ENCODE measurements around the gene UBL4B.

Gene UBL4B

DNA sequence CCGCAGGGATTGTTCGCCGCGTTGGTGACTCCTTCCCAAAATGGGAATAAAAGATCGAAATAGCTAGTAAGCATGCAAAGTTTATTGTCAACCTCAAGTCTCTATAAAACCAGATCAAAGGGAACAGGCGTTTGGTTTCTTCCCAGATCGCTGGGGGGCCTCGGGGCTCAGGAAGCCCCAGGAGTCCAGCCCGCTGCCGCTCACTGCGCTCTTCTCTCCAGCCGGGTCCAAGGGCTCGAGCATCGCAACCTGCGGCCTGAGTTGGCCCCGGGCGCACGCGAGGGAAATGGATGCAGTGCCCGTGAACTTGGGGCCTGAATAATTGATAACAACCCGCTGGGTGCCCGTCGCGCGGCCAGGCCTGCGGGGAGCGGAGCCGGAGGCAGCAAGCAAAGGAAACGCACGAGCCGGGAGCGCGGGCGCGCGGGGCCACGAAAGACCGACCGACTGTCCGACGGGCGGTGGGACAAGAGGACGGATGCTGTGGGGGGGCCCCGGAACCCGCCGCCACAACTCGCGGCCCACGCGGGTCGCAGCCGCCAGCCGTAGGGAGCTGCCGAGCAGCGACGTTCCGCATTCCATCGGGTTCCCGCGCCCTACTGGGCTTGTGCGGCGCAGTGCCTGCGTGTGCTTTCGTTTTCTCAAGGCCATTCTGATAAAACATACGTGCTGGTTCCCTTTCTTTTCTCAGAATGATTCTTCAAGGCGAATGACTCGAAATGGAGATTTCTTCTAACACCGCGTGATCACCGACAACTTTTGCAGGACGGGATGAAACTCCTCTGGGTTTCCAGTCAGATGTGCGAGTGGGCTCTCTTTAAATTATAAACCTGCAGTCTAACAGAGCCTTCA lies 27.8 kb upstream of the UBL4B start:
- DNase-seq (ENCODE audit: low read depth in 2 of 2), result no peak

DNA sequence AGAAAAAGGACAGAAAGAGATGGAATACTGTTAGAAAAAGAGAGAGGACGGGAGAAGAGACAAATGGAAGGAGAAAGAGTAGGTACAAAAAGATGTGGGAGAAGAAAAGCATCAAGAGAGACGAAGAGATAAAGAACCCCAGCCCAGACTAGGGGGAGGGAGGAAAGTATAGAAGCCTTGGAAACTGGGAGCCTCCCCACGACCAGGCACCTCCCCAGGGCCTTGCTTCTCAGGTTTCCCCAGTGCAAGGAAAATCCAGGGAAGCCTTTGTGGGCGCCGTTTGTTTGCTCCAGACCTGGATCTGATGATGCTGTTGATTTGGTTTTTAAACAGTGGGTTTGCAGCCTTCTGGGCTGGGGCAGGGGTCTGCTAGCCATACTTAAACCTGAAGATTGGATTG lies 26.6 kb upstream of the UBL4B start:
- no peak for DNase-seq (ENCODE audit: low read depth in 2 of 2)

DNA sequence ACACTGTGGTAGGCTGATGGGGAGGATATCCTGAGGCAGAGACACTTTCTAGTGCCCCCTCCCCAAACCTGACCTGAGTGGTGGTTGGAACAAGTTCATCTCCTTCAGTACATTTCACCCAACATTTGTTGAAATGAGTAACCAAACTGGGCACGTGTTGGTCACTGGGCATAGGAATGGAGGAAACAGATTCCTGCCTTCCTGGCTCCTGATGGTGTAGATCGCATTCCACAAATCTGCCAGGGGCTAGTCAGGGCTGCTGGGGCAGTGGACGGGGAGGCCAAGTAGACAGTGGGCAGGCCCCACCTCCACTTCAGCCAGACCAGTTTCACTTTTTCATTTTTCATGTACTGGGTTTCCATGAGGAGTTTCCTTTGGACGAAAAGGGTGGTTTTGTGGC lies 25.3 kb upstream of the UBL4B start:
- DNase-seq (ENCODE audit: low read depth in 2 of 2), result no peak

GRCh38 chr1:110087812-110088738 lies 24.2 kb upstream of the UBL4B start:
- DNase-seq (ENCODE audit: low read depth in 2 of 2), result no peak

DNA sequence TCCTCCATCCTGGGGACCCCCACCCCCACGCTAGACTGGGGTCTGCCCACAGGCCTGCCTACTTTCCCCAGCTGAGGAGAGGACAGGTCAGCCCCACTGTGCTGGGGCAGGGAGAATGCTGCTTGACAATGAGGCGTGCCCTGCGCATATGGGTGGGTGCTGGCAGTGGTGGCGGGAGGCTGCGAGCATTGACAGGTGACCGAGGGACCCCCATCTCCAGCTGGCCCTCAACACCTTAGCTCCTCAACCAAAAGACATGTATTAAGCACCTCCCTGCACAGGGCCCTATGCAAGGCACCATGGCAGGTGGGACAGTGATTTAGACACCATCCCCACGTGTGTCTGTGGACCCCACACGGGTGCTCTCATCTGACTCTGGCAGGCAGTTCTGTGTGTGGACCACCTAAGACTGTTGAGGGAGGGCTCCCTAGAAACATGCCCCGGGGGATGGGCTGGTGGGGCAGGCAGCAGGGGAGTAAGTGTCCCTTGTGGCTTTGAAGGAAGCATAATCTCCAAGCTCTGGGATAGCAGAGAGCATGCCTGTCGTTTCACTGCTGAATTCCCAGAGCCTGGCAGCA lies 23.4 kb upstream of the UBL4B start:
- no peak for DNase-seq (ENCODE audit: low read depth in 2 of 2)

DNA sequence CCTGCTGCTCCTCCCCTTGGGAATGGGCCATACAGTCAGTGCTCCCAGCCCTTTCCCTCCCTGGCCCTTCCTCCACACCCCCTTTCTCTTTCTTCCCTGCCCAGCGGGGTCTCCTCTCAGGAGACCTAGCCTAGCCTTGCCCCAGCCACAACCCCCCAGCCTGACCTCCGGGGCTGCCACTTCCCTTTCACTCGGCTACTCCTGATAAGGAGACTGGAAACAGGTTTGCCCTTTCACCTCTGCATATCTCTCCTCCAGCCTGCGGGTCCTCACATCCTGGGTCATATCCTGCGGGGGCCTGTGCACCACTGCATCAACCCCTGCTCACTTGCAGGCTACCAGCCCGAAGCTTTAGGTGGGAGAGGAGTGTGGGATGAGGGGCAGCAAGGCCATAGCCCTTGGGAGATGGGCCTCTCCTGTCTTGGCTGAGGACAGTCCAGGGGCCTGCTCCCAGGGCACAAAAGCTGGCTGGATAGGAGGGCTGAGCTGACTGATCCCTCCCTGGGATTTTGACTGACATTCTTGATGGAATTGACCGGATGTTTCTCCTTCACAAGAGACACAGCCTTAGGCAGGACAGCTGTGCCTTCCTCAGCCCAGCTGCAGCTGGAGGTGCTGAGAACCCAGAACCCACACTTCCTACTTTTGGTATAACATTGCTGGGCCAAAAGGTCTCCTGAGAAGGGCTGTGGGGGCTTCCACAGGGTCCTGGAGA lies 22.5 kb upstream of the UBL4B start:
- no peak for DNase-seq (ENCODE audit: low read depth in 2 of 2)

- no peak for DNase-seq (ENCODE audit: low read depth in 2 of 2)
Measured at GRCh38 chr1:110091381-110091780, 20.9 kb upstream of the UBL4B start.

DNA sequence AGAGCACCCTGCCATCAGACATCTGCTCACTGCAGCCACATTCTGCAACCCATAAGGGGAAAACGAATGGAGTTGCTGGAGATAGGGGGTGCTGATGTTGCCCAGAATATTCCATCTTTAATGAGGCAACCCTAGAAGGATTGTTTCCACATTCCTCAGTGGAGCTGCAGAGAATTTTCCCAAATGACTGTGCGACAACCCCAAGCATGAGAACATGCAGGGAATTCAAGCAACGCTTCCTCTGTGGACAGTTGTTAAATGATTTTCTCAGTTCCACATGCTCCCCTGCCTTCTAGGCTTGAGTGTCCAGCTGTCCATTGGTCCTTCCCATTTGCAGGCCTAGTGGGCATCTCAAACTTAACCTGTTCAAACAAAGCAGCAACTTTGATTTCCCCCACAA lies 20.5 kb upstream of the UBL4B start:
- DNase-seq (ENCODE audit: low read depth in 2 of 2), result no peak

DNA sequence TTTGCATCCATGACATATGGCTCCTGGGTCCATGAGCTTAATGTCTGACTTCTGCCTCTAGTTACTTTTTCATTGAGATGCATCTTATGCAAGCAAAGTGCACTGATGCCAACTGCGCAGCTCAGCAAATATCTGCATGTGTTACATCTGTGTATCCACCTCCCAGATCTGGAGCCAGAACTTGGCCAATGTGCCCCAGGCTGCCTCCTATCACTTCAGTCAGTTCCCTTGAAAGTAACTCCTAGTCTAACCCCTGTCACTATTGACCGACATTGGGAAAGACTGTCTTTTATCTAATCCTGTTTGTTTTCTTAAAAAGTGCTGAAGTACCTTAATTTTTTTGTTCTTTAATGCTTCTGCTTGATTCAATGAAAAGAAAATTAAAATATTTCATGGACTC lies 19.3 kb upstream of the UBL4B start:
- DNase-seq (ENCODE audit: low read depth in 2 of 2), result no peak

DNA sequence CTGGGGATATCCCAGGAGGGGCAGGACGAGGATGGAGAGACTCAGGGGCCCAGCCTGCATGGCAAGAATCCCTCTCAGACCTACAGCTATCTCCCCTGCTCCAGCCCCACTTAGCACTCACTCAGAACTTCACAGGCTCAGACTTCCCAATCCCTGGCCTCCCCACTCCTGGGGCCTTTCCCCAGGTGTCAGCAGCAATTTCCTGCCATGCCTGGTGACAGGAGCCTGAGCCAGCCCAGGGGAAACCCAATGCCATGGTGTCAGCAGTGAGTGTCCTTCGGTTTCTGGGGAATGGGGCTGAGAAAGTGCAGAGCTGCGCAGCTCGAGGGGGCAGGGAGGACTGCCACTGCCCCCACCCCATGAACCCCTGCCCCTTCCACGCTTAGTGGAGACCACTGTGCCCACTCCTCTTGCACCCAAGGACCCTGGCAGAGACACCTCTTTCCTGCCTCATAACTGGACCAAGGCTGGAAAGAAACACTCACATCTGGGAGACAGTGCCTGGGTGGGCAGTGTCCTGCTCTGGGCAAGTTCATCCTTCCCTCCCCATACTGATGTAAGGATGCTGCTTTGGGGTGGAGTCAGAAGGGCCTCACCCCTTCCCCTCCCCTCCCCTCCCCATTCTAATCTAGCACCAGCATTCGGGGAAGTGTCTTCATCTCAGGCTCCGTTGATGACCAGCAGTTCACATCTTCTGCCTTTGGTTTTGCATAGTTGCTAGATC lies 17.1 kb upstream of the UBL4B start:
- DNase-seq (ENCODE audit: low read depth in 2 of 2), result no peak

- no peak for DNase-seq (ENCODE audit: low read depth in 2 of 2)
Measured at GRCh38 chr1:110097507-110098221, 14.6 kb upstream of the UBL4B start.

GRCh38 chr1:110098222-110099026 lies 13.8 kb upstream of the UBL4B start:
- no peak for DNase-seq (ENCODE audit: low read depth in 2 of 2)

- no peak for DNase-seq (ENCODE audit: low read depth in 2 of 2)
Measured at GRCh38 chr1:110100335-110100734, 11.9 kb upstream of the UBL4B start.

GRCh38 chr1:110102081-110102480 lies 10.2 kb upstream of the UBL4B start:
- DNase-seq (ENCODE audit: low read depth in 2 of 2), result no peak

DNA sequence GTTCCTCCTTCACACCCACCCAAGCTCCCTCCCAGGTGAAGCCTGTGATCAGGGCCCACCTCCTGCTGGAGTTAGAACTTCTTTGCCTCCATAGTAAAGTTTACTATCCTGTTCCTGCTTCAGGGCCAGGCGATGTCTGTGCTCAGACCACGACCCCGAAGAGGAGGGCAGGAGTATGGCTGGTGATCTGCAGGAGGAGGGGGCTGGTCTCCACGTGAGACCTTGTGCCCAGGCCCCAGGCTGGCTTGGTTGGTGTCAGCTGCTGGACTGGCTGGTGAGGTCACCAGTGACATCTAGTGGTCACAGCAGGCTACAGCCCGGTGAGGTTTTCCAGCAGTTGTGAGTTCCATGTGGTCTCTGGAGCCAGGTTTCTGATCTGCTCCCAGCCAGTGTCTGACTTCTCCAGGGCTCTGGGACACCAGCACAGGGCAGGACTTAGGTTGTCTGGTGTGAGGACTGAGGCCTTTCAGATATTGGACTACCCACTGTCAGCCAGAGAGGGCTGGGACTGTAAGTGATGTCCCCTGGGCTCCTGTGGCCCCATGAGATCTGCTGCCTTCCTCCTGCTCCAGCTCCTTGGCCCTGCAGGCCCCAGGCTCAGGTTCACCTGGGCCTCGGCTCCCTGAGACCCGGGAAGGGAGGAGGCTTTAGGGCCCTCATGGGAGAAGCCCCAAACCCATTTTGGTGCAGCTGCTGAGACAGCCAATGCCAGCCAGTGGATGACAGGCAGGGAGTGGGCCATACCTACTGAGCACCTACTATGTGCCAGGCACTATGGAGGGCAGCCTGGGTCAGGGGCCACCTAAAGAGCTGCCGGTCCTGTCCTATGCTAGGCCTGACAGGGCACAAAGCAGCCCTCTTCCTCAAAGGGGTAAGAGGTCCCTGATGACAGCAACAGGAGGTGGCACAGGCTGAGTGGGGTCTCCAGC lies 6.0 kb upstream of the UBL4B start:
- DNase-seq (ENCODE audit: low read depth in 2 of 2), result peak in 1 of 2 donors; percentile 28

GRCh38 chr1:110107867-110108469 lies 4.3 kb upstream of the UBL4B start:
- DNase-seq (ENCODE audit: low read depth in 2 of 2), result no peak

DNA sequence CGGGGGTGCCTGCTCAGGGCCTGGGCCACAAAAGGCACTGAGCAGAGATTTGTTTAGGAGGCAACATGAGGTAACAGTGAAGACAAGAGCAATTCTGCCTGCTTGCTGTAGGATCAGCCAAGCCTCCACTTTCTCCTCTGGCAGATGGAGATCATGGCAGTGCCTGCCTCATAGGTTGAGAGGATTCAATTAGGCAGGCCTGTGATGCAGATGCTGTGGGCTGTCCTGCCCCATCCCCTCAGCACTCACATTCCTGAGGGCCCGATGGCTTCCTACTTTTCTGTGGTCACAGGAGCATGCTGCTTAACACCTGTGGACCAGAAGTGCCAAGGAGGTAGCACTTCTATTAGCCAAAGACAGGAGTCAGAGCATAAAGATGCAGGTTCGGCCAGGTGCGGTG lies 1.2 kb upstream of the UBL4B start:
- DNase-seq (ENCODE audit: low read depth in 2 of 2), result no peak

DNA sequence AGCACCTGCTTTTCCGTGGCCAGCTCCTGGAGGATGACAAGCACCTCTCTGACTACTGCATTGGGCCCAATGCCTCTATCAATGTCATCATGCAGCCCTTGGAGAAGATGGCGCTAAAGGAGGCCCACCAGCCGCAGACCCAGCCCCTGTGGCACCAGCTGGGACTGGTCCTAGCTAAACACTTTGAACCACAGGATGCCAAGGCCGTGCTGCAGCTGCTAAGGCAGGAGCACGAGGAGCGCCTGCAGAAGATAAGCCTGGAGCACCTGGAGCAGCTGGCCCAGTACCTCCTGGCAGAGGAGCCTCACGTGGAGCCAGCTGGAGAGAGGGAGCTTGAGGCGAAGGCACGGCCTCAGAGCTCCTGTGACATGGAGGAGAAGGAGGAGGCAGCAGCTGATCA lies 413 bp downstream of the UBL4B start:
- DNase-seq (ENCODE audit: low read depth in 2 of 2), result no peak

Data from stimulated activated CD8-positive, alpha-beta memory T cell treated with anti-CD3 and anti-CD28 coated beads, Interleukin-7, amount 100 ng/mL, for 1 hour (primary cell).